Measurements from ENCODE around the gene FOXK1.

The FOXK1 gene

GRCh38 chr7:4745971-4746919 is 64.2 kb downstream of the FOXK1 start:
- DNase-seq: no peak

- no peak for DNase-seq
These were observed 64.9 kb downstream of the FOXK1 start for GRCh38 chr7:4747013-4747412.

GRCh38 chr7:4747746-4748145 is 65.7 kb downstream of the FOXK1 start:
- no peak for DNase-seq

- DNase-seq: no peak
These were observed 66.2 kb downstream of the FOXK1 start for GRCh38 chr7:4748231-4748681.

- DNase-seq: no peak
These were observed 67.3 kb downstream of the FOXK1 start for GRCh38 chr7:4749363-4749762.

- DNase-seq: no peak
These were observed 67.7 kb downstream of the FOXK1 start for GRCh38 chr7:4749798-4750197.

- DNase-seq: no peak
These were observed 69.4 kb downstream of the FOXK1 start for GRCh38 chr7:4751398-4751947.

- peak; percentile 24 for DNase-seq
These were observed 71.7 kb downstream of the FOXK1 start for GRCh38 chr7:4753598-4754432.

- no peak for DNase-seq
These were observed 72.4 kb downstream of the FOXK1 start for GRCh38 chr7:4754433-4755010.

GRCh38 chr7:4755045-4755444 is 73.0 kb downstream of the FOXK1 start:
- no peak for DNase-seq

GRCh38 chr7:4758111-4758510 is 76.0 kb downstream of the FOXK1 start:
- no peak for DNase-seq

- DNase-seq: no peak
These were observed 76.7 kb downstream of the FOXK1 start for GRCh38 chr7:4758791-4759190.

GRCh38 chr7:4759211-4759610 is 77.1 kb downstream of the FOXK1 start:
- DNase-seq: no peak

GRCh38 chr7:4760952-4761351 is 78.9 kb downstream of the FOXK1 start:
- DNase-seq: no peak

GRCh38 chr7:4762121-4763055 is 80.3 kb downstream of the FOXK1 start:
- DNase-seq: no peak

- no peak for DNase-seq
These were observed 81.1 kb downstream of the FOXK1 start for GRCh38 chr7:4763091-4763793.

- DNase-seq: no peak
These were observed 81.7 kb downstream of the FOXK1 start for GRCh38 chr7:4763794-4764185.

GRCh38 chr7:4764402-4765007 is 82.4 kb downstream of the FOXK1 start:
- DNase-seq: no peak

- no peak for DNase-seq
These were observed 83.8 kb downstream of the FOXK1 start for GRCh38 chr7:4765776-4766490.
